GM12875 (cell line): ENCODE measurements around the gene RABGAP1L.
"Not testable (repeated sequence)": the region's sequence is repeated elsewhere in the genome, so short reads cannot be mapped to it uniquely, and the experiment has no call there.

Experiments
- H3K4me3 ChIP-seq: one replicate; pipeline ENCODE4 v1.5.1; 2011; ENCODE audit warnings: low read depth, low read length, control low read depth
- TF ChIP-seq, protein P1 (sequence below): IDR thresholded peaks from 2 replicates; pipeline ENCODE4 v1.5.1; 2011; ENCODE audit warnings: low read depth, mild to moderate bottlenecking, control low read depth, inconsistent platforms, low read length, moderate library complexity, borderline replicate concordance; ENCODE audit not compliant: insufficient read depth

The RABGAP1L gene

DNA sequence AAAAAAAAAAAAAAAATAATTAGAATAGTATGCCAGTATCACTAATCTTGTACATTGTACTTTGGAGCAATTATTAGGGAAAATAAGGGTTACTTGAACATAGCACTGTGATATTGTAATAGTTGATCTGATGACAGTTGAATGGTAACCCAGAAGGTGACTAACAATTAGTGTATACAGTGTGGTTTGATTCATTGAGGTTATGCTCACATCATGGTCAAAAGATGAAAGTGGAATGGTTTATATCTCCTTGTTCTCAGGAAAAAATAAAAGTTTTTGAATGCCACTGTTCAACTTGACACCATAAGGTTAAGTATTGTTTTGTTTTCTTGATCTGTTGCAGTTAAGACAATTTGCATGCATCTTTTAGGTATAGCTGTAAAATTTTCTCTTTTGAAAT is 375.5 kb downstream of the RABGAP1L start:
- no peak overlapping the region for H3K4me3 ChIP-seq
- TF ChIP-seq, protein P1, sequence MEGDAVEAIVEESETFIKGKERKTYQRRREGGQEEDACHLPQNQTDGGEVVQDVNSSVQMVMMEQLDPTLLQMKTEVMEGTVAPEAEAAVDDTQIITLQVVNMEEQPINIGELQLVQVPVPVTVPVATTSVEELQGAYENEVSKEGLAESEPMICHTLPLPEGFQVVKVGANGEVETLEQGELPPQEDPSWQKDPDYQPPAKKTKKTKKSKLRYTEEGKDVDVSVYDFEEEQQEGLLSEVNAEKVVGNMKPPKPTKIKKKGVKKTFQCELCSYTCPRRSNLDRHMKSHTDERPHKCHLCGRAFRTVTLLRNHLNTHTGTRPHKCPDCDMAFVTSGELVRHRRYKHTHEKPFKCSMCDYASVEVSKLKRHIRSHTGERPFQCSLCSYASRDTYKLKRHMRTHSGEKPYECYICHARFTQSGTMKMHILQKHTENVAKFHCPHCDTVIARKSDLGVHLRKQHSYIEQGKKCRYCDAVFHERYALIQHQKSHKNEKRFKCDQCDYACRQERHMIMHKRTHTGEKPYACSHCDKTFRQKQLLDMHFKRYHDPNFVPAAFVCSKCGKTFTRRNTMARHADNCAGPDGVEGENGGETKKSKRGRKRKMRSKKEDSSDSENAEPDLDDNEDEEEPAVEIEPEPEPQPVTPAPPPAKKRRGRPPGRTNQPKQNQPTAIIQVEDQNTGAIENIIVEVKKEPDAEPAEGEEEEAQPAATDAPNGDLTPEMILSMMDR = no peak

DNA sequence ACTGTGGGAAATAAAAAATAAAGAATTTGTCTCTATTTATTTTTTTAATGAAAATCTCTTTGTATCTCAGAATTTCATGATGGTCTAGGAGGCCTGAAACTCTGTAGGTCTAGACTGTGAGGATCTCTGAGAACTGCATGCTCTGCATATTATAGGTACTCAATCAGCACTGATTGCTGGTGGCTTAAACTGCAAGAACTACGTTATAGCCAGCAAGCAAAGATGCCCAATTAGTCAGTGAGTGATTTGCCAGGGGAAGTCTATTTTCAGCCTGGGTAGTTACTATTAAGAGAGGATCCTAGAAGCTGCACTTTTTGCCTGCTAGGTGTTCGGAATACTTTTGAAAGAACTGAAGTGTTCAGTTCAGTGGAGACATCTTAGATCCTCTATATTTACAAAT is 375.9 kb downstream of the RABGAP1L start:
- no peak overlapping the region for H3K4me3 ChIP-seq
- TF ChIP-seq, protein P1 = no peak

DNA sequence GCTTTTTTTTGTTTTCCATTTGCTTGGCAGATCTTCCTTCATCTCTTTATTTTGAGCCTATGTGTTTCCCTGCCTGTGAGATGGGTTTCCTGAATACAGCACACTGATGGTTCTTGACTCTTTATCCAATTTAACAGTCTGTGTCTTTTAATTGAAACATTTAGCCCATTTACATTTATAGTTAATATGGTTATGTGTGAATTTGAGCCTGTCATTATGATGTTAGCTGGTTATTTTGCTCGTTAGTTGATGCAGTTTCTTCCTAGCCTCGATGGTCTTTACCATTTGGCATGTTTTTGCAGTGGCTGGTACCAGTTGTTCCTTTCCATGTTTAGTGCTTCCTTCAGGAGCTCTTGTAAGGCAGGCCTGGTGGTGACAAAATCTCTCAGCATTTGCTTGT is 384.1 kb downstream of the RABGAP1L start:
- H3K4me3 ChIP-seq = not testable (repeated sequence)

DNA sequence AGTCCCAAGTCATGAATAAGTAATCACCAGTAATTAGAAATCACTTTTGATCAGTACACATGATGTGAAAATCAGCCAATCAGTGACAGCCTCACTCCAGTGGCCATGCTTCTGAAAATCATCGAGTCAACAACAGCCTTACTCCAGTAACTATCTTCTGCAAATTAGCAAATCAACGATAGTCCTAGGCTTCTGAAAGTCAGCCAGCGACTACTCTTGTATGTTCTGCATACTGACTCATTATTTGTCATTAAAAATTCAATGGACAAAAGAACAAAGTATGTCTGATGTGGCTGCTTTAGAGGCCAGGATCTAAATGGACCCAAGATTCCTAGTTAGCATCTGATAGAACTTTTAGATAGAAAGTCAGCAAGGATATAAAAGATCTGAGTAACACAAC is 391.0 kb downstream of the RABGAP1L start:
- TF ChIP-seq, protein P1 = no peak

DNA sequence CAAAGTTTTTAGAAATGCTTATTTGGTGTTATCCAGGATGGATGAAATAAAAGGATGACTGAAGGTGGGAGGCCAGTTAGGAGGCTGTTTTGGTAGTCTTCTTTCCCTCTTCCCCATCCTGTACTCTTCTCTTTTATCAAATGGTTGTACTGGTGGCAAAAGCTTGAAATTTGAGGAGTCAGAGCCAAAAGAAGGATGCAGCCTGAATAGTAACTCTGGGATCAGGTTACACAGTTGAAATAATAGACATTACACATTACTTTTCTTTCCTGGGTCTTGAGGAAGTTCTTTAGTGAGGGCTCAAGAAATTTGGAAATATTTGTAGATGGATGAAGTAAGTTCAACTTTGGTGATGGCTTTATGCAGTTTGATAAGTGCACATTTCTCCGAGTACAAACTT is 397.1 kb downstream of the RABGAP1L start:
- no peak overlapping the region for H3K4me3 ChIP-seq
- TF ChIP-seq, protein P1 = no peak

More for the DNA sequence above, 391.0 kb downstream of the RABGAP1L start:
- H3K4me3 ChIP-seq = no peak overlapping the region

DNA sequence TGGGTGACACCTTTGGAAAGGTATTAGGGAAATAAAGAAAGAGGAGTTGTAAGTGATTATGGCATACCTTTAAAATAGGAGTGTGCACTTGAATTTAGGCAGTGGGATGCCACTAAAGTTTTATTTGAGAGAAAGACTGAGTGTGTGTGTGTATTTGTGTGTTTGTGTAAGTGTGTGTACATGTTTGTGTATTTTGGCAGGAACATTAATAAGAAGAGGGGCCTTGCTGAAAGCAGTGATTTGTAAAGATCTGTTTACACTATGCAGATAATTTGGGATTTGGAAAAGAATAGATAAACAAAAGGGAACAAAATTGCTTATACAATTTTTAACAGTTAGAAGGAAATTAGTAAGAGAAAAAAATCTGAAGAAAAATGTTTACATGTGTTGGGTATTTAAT is 409.2 kb downstream of the RABGAP1L start:
- TF ChIP-seq, protein P1 = no peak
- no peak overlapping the region for H3K4me3 ChIP-seq

DNA sequence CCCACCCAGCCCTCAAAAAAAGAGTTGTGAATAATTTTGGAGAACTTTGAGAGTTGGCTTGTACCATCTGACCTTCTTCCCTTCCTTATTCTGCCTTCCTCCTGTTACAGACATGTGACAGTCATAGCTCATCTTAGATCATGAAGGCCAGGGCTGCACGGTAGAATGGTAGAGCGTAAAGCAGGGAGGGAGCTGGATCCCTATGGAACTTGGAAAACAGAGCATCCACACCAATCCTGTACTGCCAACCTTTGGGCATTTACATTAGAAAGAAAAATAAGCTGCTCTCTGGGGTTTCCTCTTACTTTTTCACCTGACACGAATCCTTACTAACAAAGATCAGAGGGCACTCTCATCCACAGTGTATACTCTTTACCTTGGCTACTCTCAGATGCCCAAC is 409.9 kb downstream of the RABGAP1L start:
- no peak overlapping the region for H3K4me3 ChIP-seq

More for the DNA sequence above, 409.9 kb downstream of the RABGAP1L start:
- TF ChIP-seq, protein P1 = no peak
